BJ (cell line): ENCODE data around the gene IFNA2. TPM values are rescaled to one million over a fixed set of nuclear protein-coding genes. Genes with fewer than 3 reads are reported as not detected.

Experiments
- CTCF ChIA-PET: fragments of 350-600 bp; formaldehyde crosslinking; extraction: SDS; loops from one replicate; lab custom pipeline; 2021; ENCODE audit warnings: antibody characterized with exemption, inconsistent platforms; lab: Yijun Ruan, JAX
- POLR2A ChIA-PET: fragments of 300-600 bp; sonication (Branson Sonifier 250); formaldehyde crosslinking; extraction: SDS; loops from one replicate; lab custom pipeline; 2021; ENCODE audit warnings: antibody characterized with exemption; lab: Charles Lee
- DNase-seq: peaks from one replicate; pipeline ENCODE4 v3.0.0-alpha.2; 2011; ENCODE audit warnings: low read depth
- H3K27me3 ChIP-seq: 2 replicates; pipeline ENCODE4 v1.6.0; 2011; ENCODE audit warnings: low read length; ENCODE audit not compliant: control insufficient read depth, insufficient read depth
- H3K36me3 ChIP-seq: 2 replicates; pipeline ENCODE4 v1.5.1; 2011; ENCODE audit warnings: low read length; ENCODE audit not compliant: control insufficient read depth, insufficient read depth
- H3K4me3 ChIP-seq: 2 replicates; pipeline ENCODE4 v1.5.1; 2011; ENCODE audit warnings: low read depth, mild to moderate bottlenecking, control low read depth, low read length
- CTCF ChIP-seq: IDR thresholded peaks from 2 replicates; pipeline ENCODE4 v1.5.1; 2011; ENCODE audit warnings: low read depth, mild to moderate bottlenecking, control low read depth, inconsistent platforms, low read length, moderate library complexity; ENCODE audit not compliant: insufficient read depth
- polyA plus RNA-seq: library from polyadenylated mRNA; depleted of rRNA; stranded (reverse); fragments of >200 nt; gene quantifications from 2 replicates; pipeline ENCODE4 v1.2.3, GENCODE V29; 2011

IFNA2 gene
- polyA plus RNA-seq, 1 experiment: not detected

GRCh38 chr9:21398955-21399489, 13.8 kb upstream of the IFNA2 start:
- no peaks in the 10 kb centered on the region for H3K36me3 ChIP-seq
- no peak for TF ChIP-seq CTCF
- CTCF ChIA-PET: interaction anchor here (0.6 to 2.0 kb wide), 3 partner anchors 8 to 70 kb away, joined by 3 to 5 read pairs (median 4); no protein-coding TSS in a partner anchor

GRCh38 chr9:21395778-21396717, 10.8 kb upstream of the IFNA2 start:
- no peaks in the 10 kb centered on the region for H3K36me3 ChIP-seq
- POLR2A ChIA-PET: no interaction called here
- no peak for DNase-seq
- TF ChIP-seq CTCF: peak; percentile 93
- H3K27me3 ChIP-seq: peaks cover 12% of the 10 kb centered on the region
- CTCF ChIA-PET: interaction anchor here (0.6 to 3.2 kb wide), 34 partner anchors 8 to 395 kb away, joined by 3 to 67 read pairs (median 6); partner anchors contain the start of genes IFNA2 and IFNA8
- H3K4me3 ChIP-seq: peak overlapping the region; percentile 35

More at GRCh38 chr9:21398955-21399489, 13.8 kb upstream of the IFNA2 start:
- H3K27me3 ChIP-seq: peaks cover 17% of the 10 kb centered on the region
- no peak overlapping the region for H3K4me3 ChIP-seq
- DNase-seq: no peak
- POLR2A ChIA-PET: no interaction called here

GRCh38 chr9:21392270-21392669, 7.1 kb upstream of the IFNA2 start:
- TF ChIP-seq CTCF: peak; percentile 14; the same call in 1 of the 2 replicates
- Histone ChIP-seq H3K4me3 (no peak overlapping the region), H3K36me3 (no peaks in the 10 kb centered on the region), H3K27me3 (peaks cover 9% of the 10 kb centered on the region; the same call in 1 of the 2 replicates)
- POLR2A ChIA-PET: no interaction called here
- no peak for DNase-seq
- CTCF ChIA-PET: interaction anchor here (1.3 kb wide), 1 partner anchor 10 kb away, joined by 3 read pairs; no protein-coding TSS in a partner anchor

- no peak for TF ChIP-seq CTCF
- POLR2A ChIA-PET: no interaction called here
Observed at GRCh38 chr9:21383627-21384026, 1.6 kb downstream of the IFNA2 start.

More at GRCh38 chr9:21383627-21384026, 1.6 kb downstream of the IFNA2 start:
- no peak for DNase-seq
- peaks cover 7% of the 10 kb centered on the region for H3K27me3 ChIP-seq
- H3K36me3 ChIP-seq: no peaks in the 10 kb centered on the region
- CTCF ChIA-PET: no interaction called here
- H3K4me3 ChIP-seq: no peak overlapping the region
